ENCODE data around the gene KCNS1.

The KCNS1 gene

DNA sequence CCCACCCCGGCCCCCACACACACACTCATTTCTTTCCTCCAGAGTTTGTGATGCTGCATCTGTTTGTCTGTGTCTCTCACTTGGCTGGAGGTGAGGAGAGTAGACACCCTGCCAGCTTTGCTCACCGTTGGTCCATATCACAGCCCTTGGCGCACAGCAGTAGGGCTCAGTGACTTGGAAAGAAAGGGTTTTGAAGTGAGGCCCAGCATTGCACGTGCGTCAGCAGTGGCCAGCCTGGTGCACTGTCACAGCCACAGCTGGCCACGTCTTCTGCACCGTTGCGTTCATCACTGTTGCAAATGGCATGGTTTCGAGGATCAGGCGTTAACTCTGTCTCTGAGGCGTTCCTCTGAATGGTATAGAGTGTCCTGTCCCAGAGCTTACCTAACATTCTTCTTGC lies 10.4 kb upstream of the KCNS1 start:
- in situ Hi-C loops (cut with MboI; ENCODE audit: low sequenced_read_pairs) = no loop called here

DNA sequence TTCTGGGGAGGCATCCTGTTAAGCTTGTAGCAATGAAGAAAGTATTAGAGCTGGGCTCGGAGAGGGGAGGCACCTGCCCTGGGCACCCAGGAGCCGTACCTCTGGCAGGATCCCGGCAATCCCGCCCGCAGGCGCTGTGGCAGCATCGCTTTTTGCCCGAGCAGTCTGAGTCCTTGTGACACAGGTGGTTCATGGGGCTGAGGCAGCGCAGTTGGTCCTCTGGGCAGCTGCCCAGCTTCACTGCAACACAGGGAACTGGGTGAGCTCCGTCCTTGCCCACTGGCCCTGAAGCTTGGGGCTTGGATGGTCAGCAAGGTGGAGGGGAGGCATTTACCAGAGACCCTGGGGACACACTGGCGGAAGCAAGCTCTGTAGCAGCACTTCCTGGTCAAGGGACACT lies 9.4 kb upstream of the KCNS1 start:
- in situ Hi-C loops (cut with MboI; ENCODE audit: low sequenced_read_pairs) = no loop called here

DNA sequence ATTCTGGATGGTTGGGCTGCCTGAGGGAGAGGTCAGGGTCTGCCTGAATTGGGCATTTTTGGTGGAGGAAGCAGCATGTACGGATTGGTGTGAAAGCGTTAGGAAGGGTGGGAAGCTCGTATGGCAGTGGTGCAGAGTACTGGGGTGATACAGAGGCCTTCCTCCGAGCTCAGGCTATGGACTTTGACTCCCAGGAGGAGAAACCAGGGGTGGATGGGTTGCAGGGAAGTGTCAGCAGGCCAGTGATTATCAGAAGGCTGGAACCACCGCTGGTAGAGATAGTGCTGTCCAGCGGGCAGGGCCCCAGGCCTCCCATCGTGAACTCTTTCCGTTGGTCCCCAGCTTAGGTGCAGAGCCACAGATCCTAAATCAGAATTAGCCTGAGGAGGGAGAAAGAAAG lies 8.7 kb upstream of the KCNS1 start:
- in situ Hi-C loops (cut with MboI; ENCODE audit: low sequenced_read_pairs) = no loop called here

DNA sequence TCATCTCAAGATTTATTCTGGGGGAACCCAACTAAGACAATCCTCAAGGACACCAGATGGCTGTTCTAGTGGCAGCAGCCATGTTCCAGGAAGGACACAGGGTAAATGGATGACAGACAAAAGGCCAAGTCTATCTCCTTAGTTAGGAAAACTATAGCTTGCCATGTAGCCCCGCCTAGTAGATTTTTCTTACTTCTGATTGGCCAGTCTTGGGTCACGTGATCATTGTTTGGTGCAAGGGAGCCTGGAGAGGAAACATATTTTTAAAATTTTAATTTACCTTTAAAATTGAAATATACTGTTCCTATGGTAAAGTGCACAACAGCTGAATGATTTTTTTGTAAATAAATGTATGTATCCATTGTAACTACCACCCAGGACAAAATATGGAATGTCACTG lies 4.4 kb upstream of the KCNS1 start:
- in situ Hi-C loops (cut with MboI; ENCODE audit: low sequenced_read_pairs) = no loop called here

DNA sequence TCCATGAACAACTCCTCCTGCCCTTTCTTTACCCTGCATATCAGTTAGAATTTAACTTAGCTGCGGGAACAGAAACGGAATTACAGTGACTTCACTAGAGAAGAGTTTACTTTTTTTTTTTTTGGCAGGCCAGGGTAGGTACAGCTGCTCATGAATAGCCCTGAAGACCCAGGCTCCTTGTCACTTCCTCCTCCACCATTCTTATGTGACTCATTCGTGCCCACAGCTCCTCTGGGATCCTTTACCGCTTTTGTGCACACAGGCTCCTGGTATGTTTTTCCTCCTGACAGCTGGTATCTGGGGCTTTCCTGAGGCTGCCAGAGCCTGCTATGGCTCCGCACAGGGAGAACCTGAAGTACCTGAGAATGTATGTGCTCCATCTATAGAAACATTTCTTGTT lies 3.9 kb upstream of the KCNS1 start:
- in situ Hi-C loops (cut with MboI; ENCODE audit: low sequenced_read_pairs) = no loop called here

DNA sequence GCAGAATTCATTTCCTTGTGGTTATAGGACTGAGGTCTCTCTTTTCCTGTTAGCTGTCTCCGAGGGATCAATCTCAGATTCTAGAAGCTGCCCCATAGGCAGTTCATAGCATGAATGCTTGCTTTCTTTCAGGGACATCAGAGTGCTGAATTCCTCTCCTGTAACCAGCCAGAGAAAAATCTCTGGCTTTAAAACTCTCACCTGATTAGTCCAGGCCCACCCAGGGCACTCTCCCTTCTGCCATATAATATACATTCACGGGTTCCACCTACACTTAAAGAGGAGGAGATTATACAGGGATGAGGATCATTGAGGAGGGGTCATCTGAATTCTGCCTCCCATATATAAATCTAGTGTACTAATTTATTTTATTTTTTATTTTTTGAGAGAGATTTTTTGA lies 2.1 kb upstream of the KCNS1 start:
- in situ Hi-C loops (cut with MboI; ENCODE audit: low sequenced_read_pairs) = no loop called here

DNA sequence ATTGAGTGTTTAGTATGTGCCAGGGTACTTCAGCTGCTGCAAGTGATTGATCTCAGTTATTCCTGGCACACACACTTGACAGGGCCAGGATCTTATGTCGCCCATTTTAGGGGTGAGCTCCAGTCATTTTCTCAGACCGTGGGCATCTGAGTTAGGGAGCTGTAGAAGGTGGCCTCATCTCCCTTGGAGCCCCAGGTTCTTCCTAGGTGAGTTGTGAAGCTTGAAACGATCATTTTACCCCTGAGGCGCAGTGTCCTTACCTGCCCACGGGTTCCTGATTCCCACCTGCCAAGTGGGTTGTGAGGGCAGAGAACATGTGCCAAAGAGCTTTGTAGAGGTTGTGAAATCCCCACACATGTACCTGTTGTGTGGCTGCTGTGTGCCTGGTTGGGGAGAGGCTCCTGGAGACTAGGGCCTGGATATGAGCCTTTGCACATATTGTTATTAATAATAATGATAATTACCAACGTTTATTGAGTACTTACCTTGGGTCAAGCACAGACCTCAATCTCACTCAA lies 465 bp upstream of the KCNS1 start:
- in situ Hi-C loops (cut with MboI; ENCODE audit: low sequenced_read_pairs) = no loop called here

DNA sequence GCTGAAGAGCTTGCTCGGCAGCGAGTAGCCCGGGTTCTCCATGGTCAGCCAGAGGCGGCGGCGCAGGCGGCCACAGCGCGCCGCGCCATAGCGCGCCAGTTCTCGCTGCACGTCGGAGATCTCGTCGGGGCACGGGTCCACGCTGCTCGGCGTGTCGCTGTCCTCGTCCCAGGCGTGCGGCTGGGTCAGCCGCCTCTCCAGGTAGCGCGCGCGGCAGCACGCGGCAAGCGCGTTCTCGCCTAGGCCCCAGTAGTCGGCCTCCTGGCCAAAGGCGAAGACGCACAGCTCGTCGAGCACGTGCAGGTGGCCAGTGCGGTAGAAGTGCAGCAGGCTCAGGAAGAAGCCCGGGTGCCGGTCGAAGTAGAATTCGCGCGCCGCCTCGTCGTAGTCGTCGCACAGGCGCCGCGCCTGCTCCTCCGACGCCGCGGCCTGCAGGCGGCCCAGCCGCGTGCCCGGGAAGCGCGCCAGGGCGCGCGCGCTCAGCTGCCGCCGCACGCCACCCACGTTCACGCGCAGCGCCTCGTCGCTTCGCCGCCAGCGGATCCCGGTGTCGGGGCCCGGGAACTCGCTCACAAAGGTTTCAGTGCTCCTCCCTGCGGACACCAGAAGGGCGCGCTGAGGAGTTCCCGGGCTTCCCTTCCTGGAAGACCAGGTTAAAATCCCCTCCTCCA lies 2.7 kb downstream of the KCNS1 start:
- in situ Hi-C loops (cut with MboI; ENCODE audit: low sequenced_read_pairs) = no loop called here

DNA sequence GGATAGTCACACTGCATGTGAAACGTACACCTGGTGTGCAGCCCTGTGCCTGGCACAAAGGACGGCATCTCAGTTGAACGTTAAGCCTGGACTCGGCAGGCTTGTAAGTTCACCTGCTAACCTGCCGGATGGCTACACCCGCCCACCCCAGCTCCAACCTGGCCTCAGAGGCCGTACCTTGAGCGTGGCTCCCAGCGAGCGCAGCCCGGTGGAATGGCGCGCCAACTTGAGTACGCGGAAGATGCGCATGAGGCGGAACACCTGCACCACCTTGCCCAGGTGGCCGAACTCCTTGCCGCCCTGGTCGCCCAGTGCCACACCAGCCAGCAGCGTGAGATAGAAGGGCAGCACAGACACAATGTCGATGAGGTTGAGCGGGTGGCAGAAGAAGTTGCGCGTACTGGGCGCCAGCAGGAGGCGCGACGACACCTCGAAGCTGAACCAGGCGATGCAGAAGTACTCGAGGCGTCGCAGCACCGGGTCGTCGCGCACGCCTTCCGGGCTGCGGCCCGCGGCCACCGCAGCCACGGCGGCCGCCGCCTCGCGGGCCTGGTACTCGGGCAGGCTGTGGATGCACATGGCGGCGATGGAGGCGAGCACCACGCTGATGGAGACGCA lies 3.3 kb downstream of the KCNS1 start:
- in situ Hi-C loops (cut with MboI; ENCODE audit: low sequenced_read_pairs) = no loop called here

DNA sequence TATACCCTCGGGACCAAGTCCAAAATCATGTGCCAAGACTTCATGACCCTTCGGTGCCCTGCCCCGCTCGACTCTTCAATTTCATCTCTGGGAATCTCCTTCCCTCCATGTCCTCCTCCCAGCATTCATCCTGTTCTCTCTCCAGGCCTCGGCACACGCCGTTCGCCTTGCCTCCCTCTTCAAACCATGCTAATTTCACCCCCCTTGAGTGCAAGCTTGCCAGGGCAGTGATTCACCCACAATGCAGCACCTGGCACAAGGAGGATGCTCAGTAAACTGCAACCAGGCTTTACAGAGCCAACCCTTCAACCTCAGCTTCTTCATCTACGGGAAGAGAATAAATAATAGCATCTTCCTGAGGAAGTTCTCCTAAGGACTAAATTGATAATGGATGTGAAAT lies 4.1 kb downstream of the KCNS1 start:
- in situ Hi-C loops (cut with MboI; ENCODE audit: low sequenced_read_pairs) = no loop called here

DNA sequence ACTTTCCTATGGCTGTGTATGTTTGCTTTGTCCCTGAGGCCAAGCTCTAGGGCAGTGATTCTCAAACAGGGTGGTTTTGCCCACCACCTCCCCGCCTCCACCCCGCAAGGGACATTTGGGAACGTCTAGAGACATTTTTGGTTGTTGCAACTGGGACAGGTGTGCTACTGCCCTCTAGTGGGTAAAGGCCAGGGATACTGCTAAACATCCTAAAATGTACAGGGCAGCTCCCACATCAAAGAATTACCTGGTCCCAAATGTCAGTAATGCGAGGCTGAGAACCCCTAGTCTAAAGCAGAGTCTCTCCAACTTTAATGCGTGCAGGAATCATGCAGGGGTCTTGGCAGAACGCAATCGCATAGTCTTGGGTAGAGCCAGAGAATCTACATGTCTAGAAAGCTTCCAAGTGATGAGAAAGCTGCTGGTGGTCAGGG lies 5.1 kb downstream of the KCNS1 start:
- in situ Hi-C loops (cut with MboI; ENCODE audit: low sequenced_read_pairs) = no loop called here

DNA sequence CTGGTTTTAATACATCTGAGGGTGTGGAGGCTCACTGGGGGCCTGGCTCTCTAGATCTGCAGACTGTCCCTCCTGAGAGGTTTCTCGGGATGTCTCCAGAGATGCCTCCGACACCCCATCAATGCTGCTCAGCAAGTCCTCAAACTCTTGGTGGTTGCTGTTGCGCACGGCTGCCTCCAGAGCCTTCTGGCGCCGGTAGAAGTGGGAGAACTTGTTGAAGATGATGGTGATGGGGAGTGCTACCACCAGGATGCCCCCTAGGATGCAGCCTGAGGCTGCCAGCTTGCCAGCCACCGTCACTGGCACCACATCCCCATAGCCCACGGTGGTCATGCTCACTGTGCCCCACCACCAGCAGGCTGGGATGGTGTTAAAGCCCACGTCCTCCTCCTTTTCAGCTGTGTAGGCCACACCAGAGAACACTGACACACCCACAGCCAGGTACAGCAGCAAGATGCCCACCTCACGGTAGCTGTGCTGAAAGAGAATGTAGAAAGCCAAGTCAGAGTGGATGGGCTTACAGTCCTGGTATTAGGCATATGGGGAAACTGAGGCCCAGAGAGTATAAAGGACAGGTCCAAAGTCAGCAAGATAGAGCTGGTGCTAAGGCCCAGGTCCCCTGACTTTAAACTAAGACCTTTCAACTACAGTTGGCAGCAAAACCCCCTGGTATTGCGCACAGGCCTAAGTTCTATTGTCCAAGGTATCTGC lies 5.9 kb downstream of the KCNS1 start:
- in situ Hi-C loops (cut with MboI; ENCODE audit: low sequenced_read_pairs) = no loop called here

DNA sequence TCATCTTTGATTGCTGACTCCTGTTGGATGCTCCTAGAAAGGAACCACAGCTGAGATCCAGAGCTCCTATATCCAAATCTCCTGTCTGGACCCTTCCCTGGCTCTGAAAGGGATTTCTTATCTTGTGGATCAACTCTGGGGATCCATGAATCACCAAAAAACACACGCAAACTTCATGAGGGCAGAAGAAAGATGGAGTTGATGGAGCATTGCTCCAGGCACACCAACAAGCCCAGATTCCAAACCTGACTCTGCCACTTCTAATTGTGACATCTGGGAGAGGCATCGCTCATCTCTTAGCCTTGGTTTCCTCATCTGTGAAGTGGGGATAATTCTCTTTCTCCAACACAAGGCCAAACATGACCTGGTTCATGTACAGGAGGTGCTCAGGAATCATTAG lies 6.7 kb downstream of the KCNS1 start:
- in situ Hi-C loops (cut with MboI; ENCODE audit: low sequenced_read_pairs) = no loop called here

DNA sequence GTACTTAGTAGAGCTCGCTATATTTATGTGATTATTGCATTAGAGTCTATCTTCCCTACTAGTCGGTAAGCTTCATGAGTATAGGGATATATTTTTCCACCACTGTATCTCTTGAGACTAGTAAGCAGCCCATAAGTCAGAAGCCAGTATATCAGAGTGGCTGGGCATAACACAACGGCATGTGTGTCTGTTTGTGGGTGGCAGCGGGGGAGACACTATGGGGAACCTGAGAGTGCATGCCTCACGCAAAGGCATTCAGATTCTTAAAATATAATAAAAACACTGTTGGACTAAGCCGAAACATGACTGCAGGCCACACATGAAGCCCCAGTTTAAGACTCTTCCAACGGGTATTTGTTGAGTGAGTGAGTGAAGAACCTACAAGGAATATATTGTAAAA lies 8.0 kb downstream of the KCNS1 start:
- in situ Hi-C loops (cut with MboI; ENCODE audit: low sequenced_read_pairs) = no loop called here

DNA sequence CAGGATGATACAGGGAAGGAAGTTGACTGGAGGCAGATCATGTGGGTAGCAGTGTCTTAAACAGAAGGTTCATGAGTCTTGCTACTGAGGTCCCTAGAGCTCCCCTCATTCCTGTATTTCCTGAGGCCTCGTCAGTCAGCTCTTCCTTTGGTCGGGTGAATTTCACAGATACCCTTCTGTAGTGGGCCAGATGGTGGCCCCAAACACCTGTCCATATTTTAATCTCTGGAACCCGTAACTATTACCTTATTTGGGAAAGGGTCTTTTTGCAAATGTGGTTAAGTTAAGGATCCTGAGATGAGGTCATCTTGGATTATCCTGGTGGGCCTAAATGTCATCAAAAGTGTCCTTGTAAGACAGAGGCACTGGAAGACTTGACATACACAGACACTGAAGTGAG lies 9.6 kb downstream of the KCNS1 start:
- in situ Hi-C loops (cut with MboI; ENCODE audit: low sequenced_read_pairs) = no loop called here

DNA sequence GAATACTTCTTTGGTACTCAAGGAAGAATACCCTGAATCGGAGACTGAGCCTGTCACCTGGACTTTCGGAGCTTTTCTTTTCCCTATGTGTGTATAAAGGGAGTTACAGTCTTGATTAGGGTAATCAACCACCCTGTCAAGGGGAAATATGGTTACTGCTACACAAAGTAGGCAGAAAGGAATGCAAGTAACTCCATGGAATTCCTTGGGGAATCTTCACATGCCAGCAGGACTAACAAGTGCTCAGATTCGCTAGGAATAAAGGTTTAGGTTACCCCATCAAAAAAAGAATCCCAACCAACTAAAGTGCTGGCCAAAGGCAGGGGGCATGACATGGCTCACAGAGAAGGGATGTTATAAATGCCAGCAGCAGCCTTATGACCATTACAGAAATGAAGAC lies 10.4 kb downstream of the KCNS1 start:
- in situ Hi-C loops (cut with MboI; ENCODE audit: low sequenced_read_pairs) = no loop called here

DNA sequence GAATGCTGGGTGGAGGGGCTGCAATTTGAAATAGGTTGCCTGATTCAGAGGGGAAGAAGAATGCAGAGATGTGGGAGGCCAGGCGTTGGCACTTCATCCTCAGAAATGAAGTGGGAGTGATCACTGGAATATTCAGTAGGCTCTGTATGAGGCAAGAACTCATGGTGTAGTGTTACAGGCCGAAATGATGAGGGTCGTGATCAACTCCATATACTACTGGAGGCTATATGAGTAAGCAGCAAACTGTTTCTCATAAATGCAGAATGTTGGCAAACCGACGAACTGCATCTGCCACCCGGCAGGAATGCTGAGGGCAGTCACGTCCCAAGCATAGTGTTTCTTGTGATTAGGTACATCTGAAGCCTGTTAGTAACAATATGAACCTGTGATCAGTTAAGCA lies 12.7 kb downstream of the KCNS1 start:
- in situ Hi-C loops (cut with MboI; ENCODE audit: low sequenced_read_pairs) = no loop called here

DNA sequence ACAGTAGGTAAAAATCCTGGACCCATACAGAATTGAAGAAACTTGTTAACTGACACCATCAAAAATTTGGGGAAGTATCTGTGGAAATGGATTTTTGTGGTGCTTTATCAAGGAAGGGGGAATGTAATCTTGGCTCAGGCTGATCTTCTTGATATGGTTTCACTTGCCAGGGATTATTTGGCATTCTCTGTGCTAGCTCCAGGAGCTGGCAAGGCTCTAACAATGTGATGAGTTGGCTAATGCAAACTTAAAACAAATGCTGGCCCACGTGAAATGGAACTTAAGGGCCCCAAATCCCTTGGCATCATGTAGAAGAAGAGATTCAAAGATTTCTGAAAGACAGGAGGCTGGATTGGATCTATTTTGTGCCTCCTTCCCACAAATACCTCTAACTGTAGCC lies 13.1 kb downstream of the KCNS1 start:
- in situ Hi-C loops (cut with MboI; ENCODE audit: low sequenced_read_pairs) = no loop called here

DNA sequence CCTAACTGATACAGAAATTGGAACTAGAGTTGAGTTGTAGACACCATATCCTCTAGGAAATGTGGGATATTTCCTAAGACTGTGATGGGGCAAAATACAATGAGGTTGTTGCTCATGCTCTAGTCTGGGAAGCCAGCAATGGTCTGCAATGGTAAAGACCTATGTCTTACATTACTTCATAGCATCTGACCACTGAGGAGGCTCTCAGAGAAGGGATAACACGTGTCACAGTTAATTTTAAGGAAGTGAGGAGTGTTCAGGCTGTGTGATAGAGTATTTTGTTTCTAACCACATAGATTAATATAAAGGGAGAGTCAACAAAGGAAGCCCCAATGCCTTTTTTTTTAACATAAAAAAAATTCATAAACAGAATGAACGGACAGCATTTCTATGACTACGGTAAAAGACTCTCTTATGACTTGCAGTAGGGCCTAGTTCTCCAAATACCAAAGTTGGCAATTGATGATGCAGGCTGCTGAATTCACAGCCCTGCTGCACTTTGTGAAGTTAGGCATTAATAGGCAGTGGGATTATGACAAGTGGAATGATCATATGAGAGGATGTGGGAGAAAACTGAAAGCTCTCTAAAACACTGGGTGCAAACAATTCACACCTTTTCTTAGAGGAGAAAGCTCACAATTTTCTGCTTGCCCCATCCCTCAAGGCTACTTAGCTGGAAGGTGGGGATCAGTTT lies 13.7 kb downstream of the KCNS1 start:
- in situ Hi-C loops (cut with MboI; ENCODE audit: low sequenced_read_pairs) = no loop called here

DNA sequence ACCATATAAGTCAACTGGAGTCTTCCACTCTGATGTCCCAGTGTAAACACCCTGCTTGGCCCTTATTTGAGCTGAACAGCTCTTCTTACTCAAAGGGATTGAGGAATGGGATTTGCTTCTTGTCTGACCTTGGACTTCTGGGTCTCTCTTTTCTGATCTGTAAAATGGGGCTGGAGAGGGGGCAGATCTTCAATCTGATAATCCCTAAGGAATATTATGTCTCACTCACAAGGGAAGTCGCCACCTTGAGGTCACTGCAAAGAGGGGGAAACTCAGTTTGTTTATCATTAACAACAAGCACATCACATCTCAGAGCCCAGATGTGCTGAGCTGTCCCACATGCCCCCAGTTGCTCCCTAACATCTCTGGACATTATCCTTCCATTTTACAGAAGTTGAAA lies 15.1 kb downstream of the KCNS1 start:
- in situ Hi-C loops (cut with MboI; ENCODE audit: low sequenced_read_pairs) = no loop called here

DNA sequence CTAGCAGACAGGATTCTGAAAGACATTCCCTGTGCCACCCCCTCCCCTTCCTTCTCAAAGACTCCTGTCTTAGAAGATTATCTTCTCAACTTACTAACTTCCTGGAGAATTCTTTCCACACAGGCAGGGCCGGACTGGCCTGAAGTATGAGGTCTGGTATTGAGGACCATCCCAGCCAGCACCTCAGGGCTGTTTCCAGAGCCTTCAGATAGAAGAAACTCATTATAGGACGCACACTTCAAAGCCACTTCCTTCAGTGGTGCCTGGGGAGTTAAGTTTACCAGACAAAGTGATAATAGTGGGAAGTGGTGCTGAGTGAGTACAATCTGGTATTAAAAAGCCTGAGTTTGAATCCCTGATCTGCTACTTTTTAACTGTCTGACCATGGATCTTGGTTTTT lies 15.6 kb downstream of the KCNS1 start:
- in situ Hi-C loops (cut with MboI; ENCODE audit: low sequenced_read_pairs) = no loop called here

DNA sequence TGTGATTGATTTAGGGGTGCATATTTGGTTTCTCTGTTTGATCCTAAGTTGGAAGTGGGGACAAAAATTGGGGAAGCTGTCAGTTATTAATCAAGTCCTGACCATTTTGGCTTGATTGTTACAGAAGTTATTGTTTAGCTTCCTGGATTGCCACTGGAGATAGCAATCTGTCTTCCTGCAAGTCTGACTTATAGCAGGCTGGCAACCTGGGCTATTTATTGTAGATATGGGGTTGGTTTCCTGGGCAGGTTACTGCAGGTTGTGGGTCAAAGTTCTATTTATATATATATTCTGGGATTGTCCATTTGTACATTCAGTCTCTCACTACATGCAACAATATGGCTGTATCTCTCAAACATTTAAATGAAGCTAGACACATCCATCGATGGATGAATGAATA lies 17.8 kb downstream of the KCNS1 start:
- in situ Hi-C loops (cut with MboI; ENCODE audit: low sequenced_read_pairs) = no loop called here
